DOHH2 (cell line): ENCODE measurements around the gene GAS7.
"Not testable (repeated sequence)": the region's sequence is repeated elsewhere in the genome, so short reads cannot be mapped to it uniquely, and the experiment has no call there.

Source experiments
- CTCF ChIP-seq: fragments of 200-600 bp; sonication (generic); IDR thresholded peaks from one replicate; pipeline ENCODE4 v1.5.1; 2014; ENCODE audit warnings: antibody characterized with exemption, mild to moderate bottlenecking, low read depth, low read length; ENCODE audit not compliant: poor library complexity, severe bottlenecking
- EZH2phosphoT487 ChIP-seq: fragments of 200-600 bp; sonication (generic); IDR thresholded peaks from 2 replicates; pipeline ENCODE4 v1.6.1; 2017; ENCODE audit warnings: borderline replicate concordance, mild to moderate bottlenecking, antibody characterized with exemption, low read length, moderate library complexity, mixed read lengths

- TF ChIP-seq EZH2phosphoT487, CTCF: not testable (repeated sequence)
These were observed 103.1 kb downstream of the GAS7 start for GRCh38 chr17:10095295-10095694.
